Measurements from ENCODE around the gene GLCE.

Gene GLCE

GRCh38 chr15:69302929-69303328 is 142.5 kb downstream of the GLCE start:
- no peak overlapping the region for H3K4me3 ChIP-seq (ENCODE audit: low read depth, low read length)
- DNase-seq (ENCODE audit: low read depth): no peak
- TF ChIP-seq, protein P1, sequence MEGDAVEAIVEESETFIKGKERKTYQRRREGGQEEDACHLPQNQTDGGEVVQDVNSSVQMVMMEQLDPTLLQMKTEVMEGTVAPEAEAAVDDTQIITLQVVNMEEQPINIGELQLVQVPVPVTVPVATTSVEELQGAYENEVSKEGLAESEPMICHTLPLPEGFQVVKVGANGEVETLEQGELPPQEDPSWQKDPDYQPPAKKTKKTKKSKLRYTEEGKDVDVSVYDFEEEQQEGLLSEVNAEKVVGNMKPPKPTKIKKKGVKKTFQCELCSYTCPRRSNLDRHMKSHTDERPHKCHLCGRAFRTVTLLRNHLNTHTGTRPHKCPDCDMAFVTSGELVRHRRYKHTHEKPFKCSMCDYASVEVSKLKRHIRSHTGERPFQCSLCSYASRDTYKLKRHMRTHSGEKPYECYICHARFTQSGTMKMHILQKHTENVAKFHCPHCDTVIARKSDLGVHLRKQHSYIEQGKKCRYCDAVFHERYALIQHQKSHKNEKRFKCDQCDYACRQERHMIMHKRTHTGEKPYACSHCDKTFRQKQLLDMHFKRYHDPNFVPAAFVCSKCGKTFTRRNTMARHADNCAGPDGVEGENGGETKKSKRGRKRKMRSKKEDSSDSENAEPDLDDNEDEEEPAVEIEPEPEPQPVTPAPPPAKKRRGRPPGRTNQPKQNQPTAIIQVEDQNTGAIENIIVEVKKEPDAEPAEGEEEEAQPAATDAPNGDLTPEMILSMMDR (IDR thresholded peaks at IDR 0.05; ENCODE audit: low read depth, low read length, missing control alignments): no peak

DNA sequence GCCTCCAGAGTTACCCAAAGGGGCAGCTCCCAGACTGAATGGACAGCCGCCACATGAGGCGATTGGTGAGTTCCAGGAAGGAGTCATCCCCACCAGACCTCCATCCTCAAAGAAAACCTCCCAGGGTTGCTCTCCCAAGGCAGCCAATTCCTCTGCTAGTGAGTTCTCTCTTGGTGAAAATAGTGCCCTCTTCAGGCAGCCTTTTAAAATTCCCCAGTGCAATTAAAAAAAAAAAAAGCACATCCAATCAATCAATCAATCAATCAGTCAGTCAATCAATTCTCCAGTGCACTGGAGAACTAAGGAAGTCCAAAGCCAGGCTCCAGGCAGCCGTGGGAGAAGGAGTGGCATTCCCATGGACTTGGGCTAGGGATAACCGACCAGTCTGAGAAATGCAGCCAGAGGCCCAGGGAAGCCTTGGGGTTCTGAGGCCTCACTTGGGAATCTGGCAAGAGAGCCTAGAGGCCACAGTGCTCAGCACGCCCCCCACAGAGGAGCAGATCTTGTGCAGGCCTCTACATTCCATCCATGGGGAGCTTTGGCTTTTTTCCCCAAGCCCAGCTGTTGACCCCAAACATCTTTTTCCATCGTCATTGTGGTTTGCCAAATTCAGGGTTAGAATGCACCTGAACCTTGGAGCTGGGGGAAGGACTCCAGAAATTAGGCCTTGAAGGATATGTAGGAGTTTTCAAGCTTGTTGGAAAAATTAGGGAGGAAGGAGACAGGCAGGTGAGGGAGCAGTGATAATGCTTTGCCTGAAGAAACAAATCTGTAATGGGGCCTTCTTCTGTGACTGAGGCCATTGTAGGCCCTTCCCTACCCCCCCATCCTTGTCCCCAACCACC is 143.1 kb downstream of the GLCE start:
- DNase-seq (ENCODE audit: low read depth): no peak
- H3K4me3 ChIP-seq (ENCODE audit: low read depth, low read length): no peak overlapping the region
- TF ChIP-seq, protein P1 (IDR thresholded peaks at IDR 0.05; ENCODE audit: low read depth, low read length, missing control alignments): peak; percentile 17

DNA sequence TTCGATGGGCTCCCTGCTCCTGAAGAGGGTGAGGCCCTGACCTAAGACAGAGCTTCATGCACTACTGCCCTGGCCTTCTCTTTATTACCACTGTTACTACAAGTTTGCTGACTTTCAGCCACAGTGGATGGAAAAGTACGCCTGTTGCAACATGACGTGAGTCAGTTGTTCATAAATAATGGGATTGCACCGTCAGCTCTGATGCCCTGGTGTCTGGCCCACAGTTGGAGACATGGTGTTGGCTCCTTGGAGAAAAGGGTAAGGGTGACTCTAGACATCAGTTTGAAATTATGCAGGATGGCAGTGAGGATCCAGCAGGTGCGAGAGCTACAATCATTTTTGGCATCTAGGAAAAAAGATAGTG is 143.7 kb downstream of the GLCE start:
- DNase-seq (ENCODE audit: low read depth): no peak
- TF ChIP-seq, protein P1 (IDR thresholded peaks at IDR 0.05; ENCODE audit: low read depth, low read length, missing control alignments): no peak
- H3K4me3 ChIP-seq (ENCODE audit: low read depth, low read length): no peak overlapping the region

DNA sequence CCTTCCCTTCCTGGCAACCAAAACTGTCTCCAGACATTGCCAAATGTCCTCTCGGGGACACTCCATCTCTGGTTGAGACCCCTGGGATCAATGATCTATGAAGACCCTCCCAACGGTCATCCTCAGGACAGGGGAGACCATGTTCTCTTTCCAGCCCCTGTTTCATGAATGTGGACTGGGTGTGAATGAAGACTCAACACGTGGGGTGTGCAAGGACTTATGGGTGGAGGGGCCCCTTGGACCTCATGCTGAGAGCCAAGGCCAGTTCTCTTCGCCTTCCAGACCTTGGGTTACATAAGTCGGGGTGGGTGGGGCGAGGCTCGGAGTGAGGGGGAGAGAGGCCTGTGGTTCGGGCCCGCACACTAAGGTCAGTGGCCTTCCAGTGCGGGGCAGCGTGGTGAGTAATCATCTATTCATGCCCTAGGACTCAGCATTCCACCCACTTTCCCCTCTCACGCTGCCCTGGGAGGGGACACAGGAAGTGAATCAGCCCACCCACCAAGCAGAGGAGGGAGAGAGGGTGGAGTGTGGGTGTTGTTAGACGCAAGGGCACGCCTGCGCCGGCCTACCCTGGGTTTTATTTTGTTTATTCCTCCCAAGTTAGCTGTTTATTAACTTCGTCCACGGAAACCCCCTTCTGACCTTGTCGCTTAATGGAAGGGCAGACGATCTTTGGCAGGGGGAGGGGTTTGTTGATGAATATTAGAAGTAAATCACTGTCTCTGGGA is 144.9 kb downstream of the GLCE start:
- TF ChIP-seq, protein P1 (IDR thresholded peaks at IDR 0.05; ENCODE audit: low read depth, low read length, missing control alignments): no peak
- H3K4me3 ChIP-seq (ENCODE audit: low read depth, low read length): no peak overlapping the region
- DNase-seq (ENCODE audit: low read depth): no peak

DNA sequence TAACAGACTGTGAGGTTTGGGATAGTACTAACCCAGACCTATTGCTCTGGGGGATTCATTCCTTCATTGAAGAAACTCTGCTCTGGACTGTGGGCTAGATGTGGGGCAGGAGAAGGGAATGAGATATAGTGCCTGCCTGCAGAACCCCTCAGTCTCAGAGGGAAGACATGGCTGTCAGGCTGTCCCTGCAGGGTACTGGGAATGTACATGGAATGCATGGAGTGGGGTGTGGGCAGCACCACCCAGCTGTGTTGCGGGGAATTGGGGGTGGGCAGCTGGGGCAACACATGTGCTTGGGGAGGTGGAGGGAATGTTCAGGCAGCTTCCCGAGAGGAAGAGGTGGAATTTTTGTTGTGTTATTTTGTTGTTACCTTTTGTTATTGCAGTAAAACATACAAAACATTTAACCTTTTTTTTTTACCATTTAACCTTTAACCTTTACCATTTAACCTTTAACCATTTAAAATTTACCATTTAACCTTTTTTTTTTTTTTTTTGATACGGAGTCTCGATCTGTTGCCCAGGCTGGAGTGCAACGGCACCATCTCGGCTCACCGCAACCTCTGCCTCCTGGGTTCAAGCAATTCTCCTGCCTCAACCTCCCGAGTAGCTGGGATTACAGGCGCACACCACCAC is 145.6 kb downstream of the GLCE start:
- no peak for DNase-seq (ENCODE audit: low read depth)
- TF ChIP-seq, protein P1 (IDR thresholded peaks at IDR 0.05; ENCODE audit: low read depth, low read length, missing control alignments): no peak
- H3K4me3 ChIP-seq (ENCODE audit: low read depth, low read length): no peak overlapping the region

GRCh38 chr15:69307939-69308338 is 147.5 kb downstream of the GLCE start:
- H3K4me3 ChIP-seq (ENCODE audit: low read depth, low read length): no peak overlapping the region
- no peak for DNase-seq (ENCODE audit: low read depth)
- TF ChIP-seq, protein P1 (IDR thresholded peaks at IDR 0.05; ENCODE audit: low read depth, low read length, missing control alignments): no peak

Data from GM12864 (cell line).